ENCODE data around the gene LMAN2. TPM values are rescaled to one million over a fixed set of nuclear protein-coding genes. Genes with fewer than 3 reads are reported as not detected.

The LMAN2 gene
- total RNA-seq, 2 experiments from 2014 or later = 74.5 to 92.1 TPM

- H3K4me1 Mint-ChIP-seq = peaks cover 9% of the 10 kb centered on the region
- DNase-seq (no peak), ATAC-seq (no peak)
- intact Hi-C loops (cut with DNase I, micrococcal nuclease) = no loop called here
- H3K36me3 Mint-ChIP-seq (ENCODE audit: low read depth) = peaks cover 6% of the 10 kb centered on the region
- H3K4me3 Mint-ChIP-seq = no peak overlapping the region
- no peak overlapping the region for H3K27ac Mint-ChIP-seq
- no peaks in the 10 kb centered on the region for H3K27me3 Mint-ChIP-seq
- no peaks in the 10 kb centered on the region for H3K9me3 Mint-ChIP-seq (ENCODE audit: low read depth)
- POLR2A ChIA-PET = no interaction called here
- CTCF ChIA-PET = interaction anchor here (0.7 to 1.6 kb wide), 2 partner anchors 10 to 13 kb away, joined by 4 read pairs; no protein-coding TSS in a partner anchor
These were observed 25.5 kb downstream of the LMAN2 start for GRCh38 chr5:177325868-177326381.

- no peak for ATAC-seq
- CTCF ChIA-PET = no interaction called here
- peaks cover 10% of the 10 kb centered on the region for H3K36me3 Mint-ChIP-seq (ENCODE audit: low read depth)
These were observed 30.6 kb downstream of the LMAN2 start for GRCh38 chr5:177320879-177321278.

DNA sequence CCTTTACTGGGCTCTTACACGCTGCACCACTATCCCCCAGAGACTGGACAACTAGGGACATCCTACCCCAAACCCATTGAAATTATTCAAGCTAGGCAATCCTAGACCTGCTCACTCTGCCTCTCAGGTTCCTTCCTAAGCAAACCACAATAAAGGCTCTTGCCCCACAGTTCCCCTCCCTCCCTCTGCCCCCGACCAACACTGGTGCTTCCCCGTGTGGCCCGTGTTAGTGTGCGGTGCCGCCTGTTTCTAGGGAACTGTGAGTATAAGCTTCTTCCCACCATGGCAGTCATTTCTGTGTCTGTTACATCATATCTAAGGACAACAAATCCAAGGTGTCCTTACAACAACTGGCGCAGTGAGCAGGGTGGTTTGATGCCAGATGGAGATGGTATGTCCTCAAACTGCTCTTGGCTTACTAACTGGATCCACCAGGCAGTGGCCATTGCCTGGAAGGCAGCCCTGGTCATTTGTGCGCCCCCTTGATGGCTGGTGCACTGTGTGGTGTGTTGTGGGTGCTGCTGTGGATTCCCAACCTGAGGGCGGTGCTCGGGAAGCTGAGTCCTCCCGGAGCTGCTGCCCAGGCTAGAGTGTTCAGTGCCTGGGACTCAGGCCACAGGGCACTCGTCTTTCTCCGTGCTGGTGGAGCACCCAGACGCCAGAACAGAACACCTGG is 31.4 kb downstream of the LMAN2 start:
- CTCF ChIA-PET = interaction anchor here (0.7 to 4.5 kb wide), 15 partner anchors 8 to 210 kb away, joined by 3 to 20 read pairs (median 7); no protein-coding TSS in a partner anchor
- POLR2A ChIA-PET = no interaction called here
- peak; percentile 53 for ATAC-seq
- intact Hi-C loops (cut with DNase I, micrococcal nuclease) = loop anchor here in 1 of 2 experiments (2.0 to 10.0 kb wide), 4 partner anchors 17 to 275 kb away; partner anchors contain the start of genes PFN3, SLC34A1 and TMED9
- no peak overlapping the region for H3K4me3 Mint-ChIP-seq
- DNase-seq = peak; percentile 51
- H3K4me1 Mint-ChIP-seq = peaks cover 17% of the 10 kb centered on the region
- peaks cover 2% of the 10 kb centered on the region for H3K9me3 Mint-ChIP-seq (ENCODE audit: low read depth)
- H3K27me3 Mint-ChIP-seq = no peaks in the 10 kb centered on the region
- peaks cover 10% of the 10 kb centered on the region for H3K36me3 Mint-ChIP-seq (ENCODE audit: low read depth)
- H3K27ac Mint-ChIP-seq = no peak overlapping the region

More at GRCh38 chr5:177320879-177321278, 30.6 kb downstream of the LMAN2 start:
- Mint-ChIP-seq H3K9me3 (ENCODE audit: low read depth) (peaks cover 2% of the 10 kb centered on the region), H3K27ac (no peak overlapping the region), H3K4me3 (no peak overlapping the region), H3K4me1 (peaks cover 17% of the 10 kb centered on the region), H3K27me3 (no peaks in the 10 kb centered on the region)
- DNase-seq = no peak
- POLR2A ChIA-PET = no interaction called here
- intact Hi-C loops (cut with DNase I, micrococcal nuclease) = no loop called here

DNA sequence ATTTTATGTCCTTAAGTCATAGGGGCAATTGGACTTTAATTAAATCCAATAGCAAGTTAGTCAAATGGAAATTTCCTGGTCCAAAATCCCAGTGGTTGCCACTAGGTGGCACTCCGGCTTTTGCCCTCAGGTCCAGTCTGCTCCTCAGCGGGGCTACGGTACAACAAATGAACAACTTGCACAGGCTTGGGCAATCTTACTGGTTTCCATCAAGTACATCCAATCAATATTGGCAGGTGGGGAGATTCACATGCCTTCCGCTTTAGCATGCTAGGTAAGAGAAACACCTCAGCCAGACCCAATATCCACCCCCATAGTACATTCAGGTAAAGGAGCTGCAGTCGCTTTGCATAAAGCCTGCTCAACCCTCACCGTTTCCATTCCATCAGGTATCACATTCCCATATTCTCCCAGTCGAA is 33.5 kb downstream of the LMAN2 start:
- H3K9me3 Mint-ChIP-seq (ENCODE audit: low read depth) = peaks cover 2% of the 10 kb centered on the region
- peaks cover 10% of the 10 kb centered on the region for H3K36me3 Mint-ChIP-seq (ENCODE audit: low read depth)
- ATAC-seq = peak; percentile 75
- CTCF ChIA-PET = interaction anchor here (0.7 to 4.5 kb wide), 27 partner anchors 8 to 376 kb away, joined by 3 to 20 read pairs (median 4); no protein-coding TSS in a partner anchor
- H3K27ac Mint-ChIP-seq = no peak overlapping the region
- H3K4me1 Mint-ChIP-seq = peaks cover 19% of the 10 kb centered on the region
- H3K4me3 Mint-ChIP-seq = no peak overlapping the region
- H3K27me3 Mint-ChIP-seq = no peaks in the 10 kb centered on the region
- DNase-seq = peak; percentile 87
- POLR2A ChIA-PET = interaction anchor here (0.6 to 0.9 kb wide), 2 partner anchors 10 to 27 kb away, joined by 4 to 6 read pairs; no protein-coding TSS in a partner anchor
- intact Hi-C loops (cut with DNase I, micrococcal nuclease) = loop anchor here (1.0 to 10.0 kb wide), 7 partner anchors 19 to 277 kb away; partner anchors contain the start of genes PFN3 (in 1 of the 2), SLC34A1 (in 1 of the 2) and TMED9 (in 1 of the 2)

DNA sequence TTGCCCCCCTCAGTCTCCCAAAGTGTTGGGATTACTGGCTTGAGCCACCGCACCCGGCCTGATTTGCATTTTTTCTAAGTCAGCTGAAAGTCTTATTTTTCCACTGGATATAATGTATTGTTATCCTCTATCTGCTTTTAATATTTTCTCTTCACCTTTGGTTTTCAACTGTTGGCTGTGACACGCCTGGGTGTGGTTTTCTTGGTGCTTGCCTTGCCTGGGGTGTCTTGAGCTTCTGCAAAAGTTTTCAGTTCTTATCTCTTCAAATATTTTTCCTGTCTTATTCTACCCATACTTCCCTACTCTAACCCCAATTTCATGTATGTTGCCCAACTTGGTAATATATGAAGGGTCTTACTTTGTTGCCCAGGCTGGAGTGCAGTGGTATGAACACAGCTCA is 35.5 kb downstream of the LMAN2 start:
- Mint-ChIP-seq H3K27ac (no peak overlapping the region), H3K4me1 (peaks cover 27% of the 10 kb centered on the region), H3K9me3 (ENCODE audit: low read depth) (peaks cover 2% of the 10 kb centered on the region), H3K4me3 (no peak overlapping the region), H3K27me3 (no peaks in the 10 kb centered on the region), H3K36me3 (ENCODE audit: low read depth) (peaks cover 7% of the 10 kb centered on the region)
- DNase-seq (no peak), ATAC-seq (no peak)
- ChIA-PET CTCF (interaction anchor here (0.5 to 4.5 kb wide), 6 partner anchors 9 to 139 kb away, joined by 3 to 18 read pairs (median 4); no protein-coding TSS in a partner anchor), POLR2A (interaction anchor here (1.0 kb wide), 1 partner anchor 130 kb away, joined by 6 read pairs; the partner anchor contains the start of gene PRR7)
- intact Hi-C loops (cut with DNase I, micrococcal nuclease) = loop anchor here in 1 of 2 experiments (5.0 to 10.0 kb wide), 3 partner anchors 69 to 279 kb away; partner anchors contain the start of genes PFN3, SLC34A1 and TMED9

DNA sequence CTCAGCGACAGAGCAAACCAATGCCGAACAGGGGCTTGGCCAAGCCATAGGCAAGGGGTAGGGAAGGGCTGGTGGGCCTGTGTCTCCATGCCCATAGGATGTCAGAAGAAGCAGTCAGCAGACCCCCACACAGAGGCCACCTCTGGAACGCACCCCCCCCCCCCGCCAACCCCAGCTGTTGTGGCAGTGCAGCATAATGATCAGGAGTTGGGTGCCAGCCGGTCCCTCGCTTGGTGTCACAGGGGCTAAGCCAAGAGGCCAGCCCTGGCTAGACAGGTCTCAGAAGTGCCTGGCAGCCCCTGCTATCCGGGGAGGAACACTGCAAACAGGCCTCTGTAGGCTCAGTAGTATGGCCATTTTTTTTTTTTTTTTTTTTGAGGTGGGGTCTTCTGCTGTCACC is 36.1 kb downstream of the LMAN2 start:
- H3K36me3 Mint-ChIP-seq (ENCODE audit: low read depth) = peaks cover 9% of the 10 kb centered on the region
- peaks cover 2% of the 10 kb centered on the region for H3K9me3 Mint-ChIP-seq (ENCODE audit: low read depth)
- ATAC-seq = no peak
- H3K4me1 Mint-ChIP-seq = peaks cover 32% of the 10 kb centered on the region
- no peak overlapping the region for H3K27ac Mint-ChIP-seq
- ChIA-PET POLR2A (interaction anchor here (1.0 kb wide), 1 partner anchor 131 kb away, joined by 6 read pairs; the partner anchor contains the start of gene PRR7), CTCF (interaction anchor here (0.5 to 4.5 kb wide), 4 partner anchors 27 to 140 kb away, joined by 3 to 18 read pairs (median 4); no protein-coding TSS in a partner anchor)
- H3K27me3 Mint-ChIP-seq = no peaks in the 10 kb centered on the region
- intact Hi-C loops (cut with DNase I, micrococcal nuclease) = loop anchor here in 1 of 2 experiments (5.0 to 10.0 kb wide), 3 partner anchors 69 to 279 kb away; partner anchors contain the start of genes PFN3, SLC34A1 and TMED9
- H3K4me3 Mint-ChIP-seq = no peak overlapping the region
- no peak for DNase-seq

- POLR2A ChIA-PET = no interaction called here
- CTCF ChIA-PET = interaction anchor here (0.6 to 1.8 kb wide), 5 partner anchors 14 to 204 kb away, joined by 3 to 5 read pairs (median 4); partner anchors contain the start of gene LMAN2
These were observed 36.8 kb downstream of the LMAN2 start for GRCh38 chr5:177314376-177315342.

DNA sequence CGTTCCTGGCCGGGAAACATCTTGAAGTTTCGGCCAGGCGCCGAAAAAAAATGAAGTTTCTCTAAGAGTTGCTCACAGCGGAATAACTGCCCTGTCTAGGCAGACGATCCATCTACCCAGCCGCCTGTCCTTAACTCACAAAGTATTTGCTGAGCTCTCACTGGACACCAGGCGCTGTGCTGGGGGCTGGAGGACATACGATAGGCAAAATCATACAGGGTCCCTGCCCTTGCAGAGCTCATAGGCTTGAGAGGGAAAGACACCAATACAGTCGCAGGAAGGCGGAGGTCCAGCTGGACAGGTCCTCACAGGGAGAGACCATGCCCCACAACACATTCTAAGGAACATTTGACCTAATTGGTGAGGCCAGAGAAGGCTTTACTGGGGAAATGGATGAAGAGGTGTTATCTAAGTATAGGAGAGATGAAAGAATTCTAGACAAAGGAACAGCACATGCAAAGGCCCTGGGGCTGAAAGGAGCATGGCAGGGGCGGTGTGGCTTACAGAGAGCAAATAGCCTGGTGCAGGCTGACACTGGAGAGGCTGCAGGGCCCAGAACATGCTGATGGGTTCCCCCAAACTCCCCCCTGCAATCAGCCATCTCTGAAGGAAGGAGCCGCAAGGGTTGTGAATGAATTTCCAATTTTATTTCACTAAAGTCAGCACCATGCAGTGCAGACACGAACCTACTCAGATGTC is 37.8 kb downstream of the LMAN2 start:
- no peaks in the 10 kb centered on the region for H3K9me3 Mint-ChIP-seq (ENCODE audit: low read depth)
- ChIA-PET POLR2A (interaction anchor here (0.7 to 1.6 kb wide), 3 partner anchors 10 to 841 kb away, joined by 3 to 5 read pairs (median 5); no protein-coding TSS in a partner anchor), CTCF (interaction anchor here (0.7 to 1.8 kb wide), 9 partner anchors 10 to 144 kb away, joined by 3 to 6 read pairs (median 3); partner anchors contain the start of genes LMAN2, PRELID1 and RAB24)
- intact Hi-C loops (cut with DNase I, micrococcal nuclease) = loop anchor here (1.0 to 10.0 kb wide), 7 partner anchors 37 to 666 kb away; partner anchors contain the start of genes LMAN2 (in 1 of the 2), PDLIM7 (in 1 of the 2), SLC34A1 (in 1 of the 2) and TMED9 (in 1 of the 2)
- H3K27ac Mint-ChIP-seq = no peak overlapping the region
- H3K27me3 Mint-ChIP-seq = no peaks in the 10 kb centered on the region
- no peak for DNase-seq
- peaks cover 34% of the 10 kb centered on the region for H3K4me1 Mint-ChIP-seq
- H3K36me3 Mint-ChIP-seq (ENCODE audit: low read depth) = peaks cover 8% of the 10 kb centered on the region
- no peak for ATAC-seq
- H3K4me3 Mint-ChIP-seq = no peak overlapping the region

More at GRCh38 chr5:177314376-177315342, 36.8 kb downstream of the LMAN2 start:
- H3K4me1 Mint-ChIP-seq = peaks cover 29% of the 10 kb centered on the region
- ATAC-seq = no peak
- intact Hi-C loops (cut with DNase I, micrococcal nuclease) = loop anchor here (5.0 to 10.0 kb wide), 5 partner anchors 70 to 667 kb away; partner anchors contain the start of genes PDLIM7 (in 1 of the 2), PFN3 (in 1 of the 2), SLC34A1 (in 1 of the 2) and TMED9 (in 1 of the 2)
- H3K27ac Mint-ChIP-seq = no peak overlapping the region
- H3K4me3 Mint-ChIP-seq = no peak overlapping the region
- H3K9me3 Mint-ChIP-seq (ENCODE audit: low read depth) = peaks cover under 1% of the 10 kb centered on the region
- no peaks in the 10 kb centered on the region for H3K27me3 Mint-ChIP-seq
- no peak for DNase-seq
- H3K36me3 Mint-ChIP-seq (ENCODE audit: low read depth) = peaks cover 10% of the 10 kb centered on the region

DNA sequence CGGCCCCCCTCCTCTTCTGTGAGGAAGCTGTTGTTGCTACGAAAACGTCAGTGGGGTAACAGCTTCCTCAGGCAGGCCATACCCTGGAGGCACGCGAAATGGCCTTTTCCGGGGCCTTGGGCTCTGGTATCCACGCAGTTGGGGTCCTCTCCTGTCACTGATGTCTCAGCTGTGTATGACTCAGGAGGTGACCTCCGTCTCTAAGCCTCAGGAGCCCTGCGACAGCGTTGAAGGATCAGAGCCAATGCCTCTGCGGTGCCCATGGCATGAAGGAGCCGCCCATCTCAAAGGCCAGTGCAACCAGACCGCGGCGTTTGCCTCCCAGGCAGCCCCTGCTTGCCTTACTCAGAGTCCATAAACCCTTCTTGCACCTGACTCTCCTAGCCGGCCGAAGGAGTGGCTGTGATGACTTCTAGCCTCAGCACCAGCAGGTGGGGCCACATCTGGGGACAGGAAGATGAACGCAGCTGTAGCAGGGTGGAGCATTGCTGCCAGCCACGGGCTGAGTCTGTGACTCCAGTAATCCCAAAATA is 38.8 kb downstream of the LMAN2 start:
- peak; percentile 81 for DNase-seq
- H3K4me3 Mint-ChIP-seq = peak overlapping the region; percentile 85
- ChIA-PET POLR2A (interaction anchor here (0.7 to 1.6 kb wide), 8 partner anchors 11 to 842 kb away, joined by 3 to 7 read pairs (median 4); partner anchors contain the start of gene GRK6), CTCF (interaction anchor here (0.6 to 4.9 kb wide), 21 partner anchors 9 to 182 kb away, joined by 3 to 47 read pairs (median 3); partner anchors contain the start of genes PRELID1 and RAB24)
- peaks cover 27% of the 10 kb centered on the region for H3K4me1 Mint-ChIP-seq
- no peaks in the 10 kb centered on the region for H3K27me3 Mint-ChIP-seq
- ATAC-seq = peak; percentile 45
- H3K36me3 Mint-ChIP-seq (ENCODE audit: low read depth) = peaks cover 8% of the 10 kb centered on the region
- intact Hi-C loops (cut with DNase I, micrococcal nuclease) = loop anchor here (1.0 to 10.0 kb wide), 16 partner anchors 9 to 775 kb away; partner anchors contain the start of genes GRK6 (in 2 of the 2), LMAN2 (in 2 of the 2), PDLIM7 (in 2 of the 2) and NSD1 (in 1 of the 2)
- no peaks in the 10 kb centered on the region for H3K9me3 Mint-ChIP-seq (ENCODE audit: low read depth)
- H3K27ac Mint-ChIP-seq = peak overlapping the region; percentile 84

All from activated CD4-positive, alpha-beta T cell treated with anti-CD3 and anti-CD28 coated beads for 36 hours (primary cell).